Right ventricle myocardium inferior (tissue), 1 donor: ENCODE measurements around the gene S100A1. TPM values are rescaled to one million over a fixed set of nuclear protein-coding genes. Genes with fewer than 3 reads are reported as not detected.
"Not testable (repeated sequence)": the region's sequence is repeated elsewhere in the genome, so short reads cannot be mapped to it uniquely, and the experiment has no call there.

Source experiments
- ATAC-seq: fragments of 200-7000 bp; cut with Tn5 transposase; one replicate; pipeline ENCODE4 v1.9.1; 2020; ENCODE audit warnings: mild to moderate bottlenecking, moderate library complexity
- DNase-seq: peaks from one replicate; pipeline ENCODE4 v3.0.0; 2021; ENCODE audit errors: missing footprints
- intact Hi-C: fragments of 100-400 bp; cut with DNase I; formaldehyde crosslinking; loops from one replicate; pipeline ENCODE4 v1.11.0; 2022
- total RNA-seq: library from RNA; stranded (reverse); fragmentation: NEBNext Ultra II Directional; extraction: Animal tissue kit (Norgen Biotek cat#: 25700); gene quantifications from one replicate; pipeline ENCODE4 v1.2.1, GENCODE V29; 2021
- donor health status: DM: no; HTN: yes; CAD: no; lungs with severe emphysema.

S100A1 gene
- total RNA-seq, 1 donor from 2014 or later = 2,065 TPM

- DNase-seq = no peak
- intact Hi-C loops = loop anchor here (2.0 to 10.0 kb wide), 3 partner anchors 36 to 316 kb away; partner anchors contain the start of genes CHTOP and S100A9
These were observed 42.1 kb downstream of the S100A1 start for GRCh38 chr1:153670257-153670858.

GRCh38 chr1:153670859-153671627, 42.8 kb downstream of the S100A1 start, which contains the start of gene ILF2:
Gene ILF2 (minus strand): TSS chr1:153670993. CDS start chr1:153670922, 71 bp downstream.
- intact Hi-C loops = loop anchor here (2.0 to 10.0 kb wide), 3 partner anchors 36 to 316 kb away; partner anchors contain the start of genes CHTOP and S100A9
- ATAC-seq (peak; percentile 97), DNase-seq (peak; percentile 97)

More at GRCh38 chr1:153670257-153670858, 42.1 kb downstream of the S100A1 start:
- ATAC-seq = peak; percentile 18

- DNase-seq = not testable (repeated sequence)
- ATAC-seq = peak; percentile 15
- intact Hi-C loops = loop anchor here (2.0 to 10.0 kb wide), 3 partner anchors 37 to 317 kb away; partner anchors contain the start of genes CHTOP and S100A9
These were observed 43.6 kb downstream of the S100A1 start for GRCh38 chr1:153671628-153672353.

GRCh38 chr1:153673511-153673910, 45.3 kb downstream of the S100A1 start:
- intact Hi-C loops = loop anchor here (5.0 to 10.0 kb wide), 2 partner anchors 101 to 319 kb away; partner anchors contain the start of gene S100A9
- ATAC-seq = no peak
- no peak for DNase-seq

GRCh38 chr1:153677718-153678518, 49.7 kb downstream of the S100A1 start:
- peak; percentile 74 for ATAC-seq
- intact Hi-C loops = loop anchor here (1.0 to 10.0 kb wide), 4 partner anchors 71 to 323 kb away; partner anchors contain the start of genes RAB13 and S100A9
- DNase-seq = no peak

GRCh38 chr1:153678519-153679336, 50.5 kb downstream of the S100A1 start, which contains the start of gene NPR1:
Gene NPR1 (plus strand): TSS chr1:153678688. CDS start chr1:153679109, 421 bp downstream.
- intact Hi-C loops = loop anchor here (1.0 to 10.0 kb wide), 3 partner anchors 71 to 324 kb away; partner anchors contain the start of gene S100A9
- DNase-seq (no peak), ATAC-seq (peak; percentile 79)

- intact Hi-C loops = loop anchor here (2.0 to 10.0 kb wide), 2 partner anchors 93 to 325 kb away; partner anchors contain the start of gene S100A9
- peak; percentile 45 for ATAC-seq
- no peak for DNase-seq
These were observed 51.3 kb downstream of the S100A1 start for GRCh38 chr1:153679337-153680119.

- intact Hi-C loops = no loop called here
- DNase-seq = no peak
- no peak for ATAC-seq
These were observed 51.8 kb downstream of the S100A1 start for GRCh38 chr1:153680120-153680403.

Other genes starting within 250 kb of the S100A1 start
- 79.9 TPM for gene S100A8, start 237.4 kb upstream of the S100A1 start, total RNA-seq
- gene S100A7A, start 211.9 kb upstream of the S100A1 start, total RNA-seq = not detected
- not detected for gene S100A7, start 167.8 kb upstream of the S100A1 start, total RNA-seq
- gene S100A6, start 92.4 kb upstream of the S100A1 start, total RNA-seq = 265 TPM
- not detected for gene S100A5, start 87.5 kb upstream of the S100A1 start, total RNA-seq
- gene S100A4, start 82.6 kb upstream of the S100A1 start, total RNA-seq = 164 TPM
- 0.49 TPM for gene S100A3, start 79.2 kb upstream of the S100A1 start, total RNA-seq
- 2.3 TPM for gene S100A2, start 62.6 kb upstream of the S100A1 start, total RNA-seq
- gene S100A16, start 15.3 kb upstream of the S100A1 start, total RNA-seq = 49.2 TPM
- 6.3 TPM for gene S100A14, start 12.1 kb upstream of the S100A1 start, total RNA-seq
- gene S100A13, start 929 bp upstream of the S100A1 start, total RNA-seq = 155 TPM
- gene CHTOP, start 5.6 kb downstream of the S100A1 start, total RNA-seq = 72.1 TPM
- 64.0 TPM for gene SNAPIN, start 30.3 kb downstream of the S100A1 start, total RNA-seq
- 60.4 TPM for gene ILF2, start 42.6 kb downstream of the S100A1 start, total RNA-seq
- gene NPR1, start 50.3 kb downstream of the S100A1 start, total RNA-seq = 14.6 TPM
- 33.0 TPM for gene INTS3, start 99.6 kb downstream of the S100A1 start, total RNA-seq
- gene SLC27A3, start 147.0 kb downstream of the S100A1 start, total RNA-seq = 13.5 TPM